GM18873 (cell line): Measurements from ENCODE around the gene SLC35A2.
"Not testable (repeated sequence)": the region's sequence is repeated elsewhere in the genome, so short reads cannot be mapped to it uniquely, and the experiment has no call there.

Experiments
- ATAC-seq: cut with Tn5 transposase; IDR thresholded peaks from one replicate; pipeline ENCODE4 v1.9.1; 2021; ENCODE audit warnings: mild to moderate bottlenecking, moderate library complexity, moderate number of reproducible peaks; ENCODE audit not compliant: unreplicated experiment, low FRiP score

SLC35A2 gene

GRCh38 chrX:48854121-48854804 lies 57.2 kb downstream of the SLC35A2 start:
- ATAC-seq = not testable (repeated sequence)

- not testable (repeated sequence) for ATAC-seq
These were observed 58.0 kb downstream of the SLC35A2 start for GRCh38 chrX:48853494-48853893.
